GM12865 (cell line): ENCODE data around the gene STH.

ENCODE experiments used
- DNase-seq: peaks from one replicate; pipeline ENCODE4 v3.0.0; 2010; ENCODE audit warnings: low read depth
- H3K4me3 ChIP-seq: 2 replicates; pipeline ENCODE4 v1.5.1; 2011; ENCODE audit warnings: mild to moderate bottlenecking, low read depth, low read length, control low read depth
- TF ChIP-seq, protein P1 (sequence below): IDR thresholded peaks from 2 replicates; pipeline ENCODE4 v1.5.1; 2011; ENCODE audit warnings: low read length, control low read depth, low read depth, inconsistent platforms; ENCODE audit not compliant: insufficient read depth; ENCODE audit errors: missing control alignments

The STH gene

GRCh38 chr17:46026166-46027047 is 27.4 kb downstream of the STH start:
- TF ChIP-seq, protein P1, sequence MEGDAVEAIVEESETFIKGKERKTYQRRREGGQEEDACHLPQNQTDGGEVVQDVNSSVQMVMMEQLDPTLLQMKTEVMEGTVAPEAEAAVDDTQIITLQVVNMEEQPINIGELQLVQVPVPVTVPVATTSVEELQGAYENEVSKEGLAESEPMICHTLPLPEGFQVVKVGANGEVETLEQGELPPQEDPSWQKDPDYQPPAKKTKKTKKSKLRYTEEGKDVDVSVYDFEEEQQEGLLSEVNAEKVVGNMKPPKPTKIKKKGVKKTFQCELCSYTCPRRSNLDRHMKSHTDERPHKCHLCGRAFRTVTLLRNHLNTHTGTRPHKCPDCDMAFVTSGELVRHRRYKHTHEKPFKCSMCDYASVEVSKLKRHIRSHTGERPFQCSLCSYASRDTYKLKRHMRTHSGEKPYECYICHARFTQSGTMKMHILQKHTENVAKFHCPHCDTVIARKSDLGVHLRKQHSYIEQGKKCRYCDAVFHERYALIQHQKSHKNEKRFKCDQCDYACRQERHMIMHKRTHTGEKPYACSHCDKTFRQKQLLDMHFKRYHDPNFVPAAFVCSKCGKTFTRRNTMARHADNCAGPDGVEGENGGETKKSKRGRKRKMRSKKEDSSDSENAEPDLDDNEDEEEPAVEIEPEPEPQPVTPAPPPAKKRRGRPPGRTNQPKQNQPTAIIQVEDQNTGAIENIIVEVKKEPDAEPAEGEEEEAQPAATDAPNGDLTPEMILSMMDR, result no peak
- no peak overlapping the region for H3K4me3 ChIP-seq
- no peak for DNase-seq

GRCh38 chr17:46027048-46027975 is 28.3 kb downstream of the STH start:
- DNase-seq, result no peak
- H3K4me3 ChIP-seq, result no peak overlapping the region
- TF ChIP-seq, protein P1, result no peak

GRCh38 chr17:46027976-46028325 is 28.9 kb downstream of the STH start:
- DNase-seq, result no peak
- H3K4me3 ChIP-seq, result no peak overlapping the region
- TF ChIP-seq, protein P1, result no peak

- no peak overlapping the region for H3K4me3 ChIP-seq
- no peak for DNase-seq
- TF ChIP-seq, protein P1, result no peak
Measured at GRCh38 chr17:46028374-46028773, 29.3 kb downstream of the STH start.

- TF ChIP-seq, protein P1, result no peak
- no peak overlapping the region for H3K4me3 ChIP-seq
- DNase-seq, result no peak
Measured at GRCh38 chr17:46028981-46029565, 30.0 kb downstream of the STH start.

- TF ChIP-seq, protein P1, result no peak
- H3K4me3 ChIP-seq, result no peak overlapping the region
- DNase-seq, result no peak
Measured at GRCh38 chr17:46029627-46030026, 30.6 kb downstream of the STH start.
